Nephron (organoid): ENCODE results near the gene FXYD4.

Experiments
- H3K27ac Mint-ChIP-seq, 3 experiments: 2 replicates each; pipeline ENCODE4 v1.8.0; 2020; ENCODE audit warnings: mixed read lengths in 3 of 3, mild to moderate bottlenecking in 2 of 3, moderate library complexity in 1 of 3
- H3K27me3 Mint-ChIP-seq: 2 replicates; pipeline ENCODE4 v1.8.0; 2021; ENCODE audit warnings: low read depth, mild to moderate bottlenecking, moderate library complexity, mixed read lengths
- H3K36me3 Mint-ChIP-seq: 2 replicates; pipeline ENCODE4 v1.8.0; 2020; ENCODE audit warnings: low read depth, mixed read lengths
- H3K4me1 Mint-ChIP-seq: 2 replicates; pipeline ENCODE4 v1.8.0; 2020; ENCODE audit warnings: mixed read lengths
- H3K4me3 Mint-ChIP-seq, 3 experiments: 2 replicates each; pipeline ENCODE4 v1.8.0; 2020; ENCODE audit warnings: mild to moderate bottlenecking in 3 of 3, mixed read lengths in 3 of 3, moderate library complexity in 2 of 3
- H3K9me3 Mint-ChIP-seq: 2 replicates; pipeline ENCODE4 v1.8.0; 2020; ENCODE audit warnings: mixed read lengths
- CTCF ChIP-seq, 3 experiments: fragments of 200-600 bp; sonication (generic); IDR thresholded peaks; one replicate each; pipeline ENCODE4 v1.5.0; 2021; ENCODE audit warnings: antibody characterized with exemption in 3 of 3; ENCODE audit not compliant: unreplicated experiment in 3 of 3

FXYD4 gene

GRCh38 chr10:43351301-43351700 is 20.1 kb upstream of the FXYD4 start:
- H3K9me3 Mint-ChIP-seq, result no peaks in the 10 kb centered on the region
- H3K27me3 Mint-ChIP-seq, result no peaks in the 10 kb centered on the region
- H3K36me3 Mint-ChIP-seq, result no peaks in the 10 kb centered on the region
- H3K4me3 Mint-ChIP-seq, result no peak overlapping the region
- peaks cover 21% of the 10 kb centered on the region for H3K4me1 Mint-ChIP-seq
- no peak overlapping the region for H3K27ac Mint-ChIP-seq
- TF ChIP-seq CTCF (IDR thresholded peaks at IDR 0.05; ENCODE audit: unreplicated experiment in 3 of 3), result no peak

- Mint-ChIP-seq H3K9me3 (no peaks in the 10 kb centered on the region), H3K27ac (peak overlapping the region in 1 of 3 experiments; percentile 70), H3K27me3 (no peaks in the 10 kb centered on the region), H3K36me3 (no peaks in the 10 kb centered on the region), H3K4me3 (no peak overlapping the region), H3K4me1 (peaks cover 21% of the 10 kb centered on the region)
- TF ChIP-seq CTCF (IDR thresholded peaks at IDR 0.05; ENCODE audit: unreplicated experiment in 3 of 3), result no peak
Measured at GRCh38 chr10:43352951-43353350, 18.5 kb upstream of the FXYD4 start.

DNA sequence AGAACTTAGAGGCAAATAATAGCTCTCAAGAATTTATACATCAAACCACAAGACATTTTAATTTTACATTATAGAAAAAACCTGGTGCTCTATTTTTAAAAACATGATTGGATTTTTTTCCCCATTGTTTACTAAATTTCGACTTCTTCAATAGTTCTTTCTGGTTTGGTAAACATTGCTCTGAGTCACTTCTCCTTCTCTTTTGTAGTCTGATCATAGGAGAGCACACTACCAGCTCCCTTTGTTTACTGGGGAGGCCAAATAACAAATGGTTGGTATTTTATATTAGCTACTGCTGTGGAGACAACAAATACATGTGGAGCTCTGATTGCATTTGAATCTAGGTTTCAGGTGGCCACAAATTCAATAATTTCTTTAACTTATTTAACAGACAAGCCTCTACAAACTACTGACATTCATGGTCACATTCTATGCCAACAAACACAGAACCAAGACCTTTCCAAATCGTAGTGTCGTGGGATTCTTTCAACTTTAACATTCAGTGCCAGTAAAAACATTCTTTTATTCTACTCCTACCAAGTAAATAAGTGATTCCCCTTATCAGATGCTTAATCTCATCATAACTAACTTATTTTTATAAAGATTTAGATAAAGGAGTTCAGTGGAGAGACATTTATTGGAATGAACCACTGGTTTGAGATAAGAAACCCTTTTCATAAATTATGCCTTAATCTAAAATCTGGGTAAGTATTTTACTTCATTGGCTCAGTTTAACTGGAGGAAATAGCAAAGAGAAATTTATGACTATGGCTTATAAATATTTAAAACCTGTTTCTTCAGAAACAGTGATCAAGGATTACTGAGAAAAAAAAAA is 17.7 kb upstream of the FXYD4 start:
- Mint-ChIP-seq H3K4me3 (no peak overlapping the region), H3K36me3 (no peaks in the 10 kb centered on the region), H3K27me3 (no peaks in the 10 kb centered on the region), H3K27ac (peak overlapping the region; percentile 66 to 70 (median 69)), H3K4me1 (peaks cover 16% of the 10 kb centered on the region), H3K9me3 (no peaks in the 10 kb centered on the region)
- TF ChIP-seq CTCF (IDR thresholded peaks at IDR 0.05; ENCODE audit: unreplicated experiment in 3 of 3), result no peak

DNA sequence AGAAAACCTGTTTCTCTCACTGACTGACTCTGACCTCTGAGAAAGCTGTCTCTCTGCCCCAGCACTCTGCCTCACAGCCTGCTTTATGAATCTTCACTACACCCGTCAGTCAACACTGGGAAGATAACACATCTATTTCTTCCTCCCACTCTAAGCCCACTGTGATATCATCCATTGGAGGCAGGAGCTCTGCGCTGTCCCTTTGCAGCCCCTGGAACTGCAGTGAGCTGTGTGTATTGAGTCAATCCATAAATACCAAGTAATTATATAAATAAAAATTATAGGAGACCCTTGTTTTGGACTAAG is 17.2 kb upstream of the FXYD4 start:
- no peak for TF ChIP-seq CTCF (IDR thresholded peaks at IDR 0.05; ENCODE audit: unreplicated experiment in 3 of 3)
- Mint-ChIP-seq H3K9me3 (no peaks in the 10 kb centered on the region), H3K36me3 (no peaks in the 10 kb centered on the region), H3K27ac (peak overlapping the region; percentile 66 to 70 (median 69)), H3K4me1 (peaks cover 15% of the 10 kb centered on the region), H3K4me3 (no peak overlapping the region), H3K27me3 (no peaks in the 10 kb centered on the region)

DNA sequence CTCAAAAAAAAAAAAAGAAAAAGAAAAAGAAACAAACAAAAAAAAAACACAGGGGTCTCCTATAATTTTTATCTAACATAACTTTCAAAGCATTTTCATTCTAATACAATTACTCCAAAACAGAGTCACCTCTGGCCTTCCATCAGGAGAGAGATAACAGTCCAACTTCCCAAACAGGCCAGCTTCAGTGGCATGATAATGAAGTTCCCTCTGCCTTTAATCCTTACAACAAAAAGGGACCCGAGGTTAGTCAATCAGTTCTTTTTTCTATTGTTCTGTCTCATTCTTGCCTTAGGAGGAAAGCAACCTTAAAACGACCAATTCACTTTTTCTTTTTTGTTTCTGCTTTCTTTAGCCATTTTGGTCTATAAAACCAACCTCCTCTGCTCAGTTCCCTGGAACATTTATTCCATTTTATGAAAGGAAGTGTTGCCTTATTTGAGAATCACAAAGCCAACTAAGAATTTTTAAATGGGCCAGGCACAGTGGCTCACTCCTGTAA is 16.5 kb upstream of the FXYD4 start:
- no peaks in the 10 kb centered on the region for H3K9me3 Mint-ChIP-seq
- H3K27me3 Mint-ChIP-seq, result no peaks in the 10 kb centered on the region
- no peak overlapping the region for H3K4me3 Mint-ChIP-seq
- TF ChIP-seq CTCF (IDR thresholded peaks at IDR 0.05; ENCODE audit: unreplicated experiment in 3 of 3), result no peak
- peak overlapping the region; percentile 22 to 74 (median 54) for H3K27ac Mint-ChIP-seq
- H3K36me3 Mint-ChIP-seq, result no peaks in the 10 kb centered on the region
- peaks cover 16% of the 10 kb centered on the region for H3K4me1 Mint-ChIP-seq
